A673 (cell line): Measurements from ENCODE around the gene MEF2C. TPM values are rescaled to one million over a fixed set of nuclear protein-coding genes. Genes with fewer than 3 reads are reported as not detected.

Experiments
- BruUV-seq: library from RNA; stranded (reverse); fragments of 400-500 nt; replicated peaks from 2 replicates; lab custom pipeline; 2021; lab: Mats Ljungman, UMichigan
- CTCF ChIA-PET: fragments of 300-600 bp; sonication (Branson Sonifier 250); formaldehyde crosslinking; loops from one replicate; lab custom pipeline; 2022; ENCODE audit warnings: antibody characterized with exemption; lab: Charles Lee
- POLR2A ChIA-PET: fragments of 300-600 bp; sonication (Branson Sonifier 250); formaldehyde crosslinking; loops from one replicate; lab custom pipeline; 2022; ENCODE audit warnings: antibody characterized with exemption; ENCODE audit not compliant: low non-redundant PET; lab: Charles Lee
- DNase-seq: peaks from one replicate; pipeline ENCODE4 v3.0.0-alpha.2; 2015; ENCODE audit warnings: low spot score
- H3K27ac ChIP-seq: fragments of 200-600 bp; sonication (generic); 2 replicates; pipeline ENCODE4 v1.5.1; 2016; ENCODE audit warnings: mixed run types, low read depth, mild to moderate bottlenecking, mixed read lengths, antibody characterized with exemption, low read length; ENCODE audit not compliant: poor library complexity, severe bottlenecking
- H3K27me3 ChIP-seq: fragments of 200-600 bp; sonication (generic); replicated peaks from 2 replicates; pipeline ENCODE4 v1.6.1; 2017; ENCODE audit warnings: mixed run types, low read depth, mild to moderate bottlenecking, mixed read lengths, antibody characterized with exemption, low read length; ENCODE audit not compliant: insufficient read depth, poor library complexity
- H3K36me3 ChIP-seq: fragments of 200-600 bp; sonication (generic); 2 replicates; pipeline ENCODE4 v1.6.1; 2016; ENCODE audit warnings: mixed run types, mild to moderate bottlenecking, mixed read lengths, antibody characterized with exemption, low read length; ENCODE audit not compliant: insufficient read depth, poor library complexity, severe bottlenecking
- H3K4me1 ChIP-seq: fragments of 200-600 bp; sonication (generic); 2 replicates; pipeline ENCODE4 v1.6.1; 2017; ENCODE audit warnings: mixed run types, mild to moderate bottlenecking, mixed read lengths, antibody characterized with exemption, low read length; ENCODE audit not compliant: insufficient read depth, poor library complexity, severe bottlenecking
- H3K4me3 ChIP-seq: fragments of 200-600 bp; sonication (generic); 2 replicates; pipeline ENCODE4 v1.5.1; 2016; ENCODE audit warnings: low read depth, mixed run types, mild to moderate bottlenecking, mixed read lengths, low read length; ENCODE audit not compliant: poor library complexity, severe bottlenecking
- H3K9me3 ChIP-seq: fragments of 200-600 bp; sonication (generic); 2 replicates; pipeline ENCODE4 v1.6.1; 2016; ENCODE audit warnings: mixed run types, low read depth, mild to moderate bottlenecking, mixed read lengths, antibody characterized with exemption, low read length; ENCODE audit not compliant: poor library complexity, severe bottlenecking
- CTCF ChIP-seq: fragments of 300-800, 200-600 bp; sonication (generic); conservative IDR thresholded peaks from 2 replicates; pipeline ENCODE4 v1.5.1; 2017; ENCODE audit warnings: low read depth, mild to moderate bottlenecking, antibody characterized with exemption, low read length, moderate library complexity, mixed read lengths
- EZH2 ChIP-seq: fragments of 200-600 bp; sonication (generic); IDR thresholded peaks from 2 replicates; pipeline ENCODE4 v1.6.1; 2017; ENCODE audit warnings: borderline replicate concordance, low read depth, mild to moderate bottlenecking, mixed read lengths, antibody characterized with exemption, low read length; ENCODE audit not compliant: poor library complexity, severe bottlenecking
- intact Hi-C: fragments of 100-400 bp; cut with micrococcal nuclease; formaldehyde crosslinking; loops from one replicate; pipeline ENCODE4 v1.10.0; 2022; ENCODE audit not compliant: unreplicated experiment
- total RNA-seq: library from RNA; stranded (reverse); gene quantifications from 2 replicates; pipeline ENCODE4 v1.2.3, GENCODE V29; 2021

The MEF2C gene
- total RNA-seq, 1 experiment from 2014 or later = 2.0 TPM

- POLR2A ChIA-PET = no interaction called here
Observed at GRCh38 chr5:88889189-88890069, 6.4 kb upstream of the MEF2C start.

GRCh38 chr5:88888848-88889188 is 5.8 kb upstream of the MEF2C start:
- no TSS peak for BruUV-seq
- Histone ChIP-seq H3K36me3 (no peaks in the 10 kb centered on the region), H3K4me3 (no peak overlapping the region), H3K27me3 (peaks cover 19% of the 10 kb centered on the region), H3K4me1 (peaks cover 4% of the 10 kb centered on the region), H3K9me3 (no peaks in the 10 kb centered on the region), H3K27ac (no peak overlapping the region)
- no peak for DNase-seq
- TF ChIP-seq EZH2 = no peak
- TF ChIP-seq CTCF = no peak
- ChIA-PET CTCF (no interaction called here), POLR2A (no interaction called here)
- intact Hi-C loops = loop anchor here (10.0 kb wide), 1 partner anchor 1376 kb away; no protein-coding TSS in a partner anchor

More at GRCh38 chr5:88889189-88890069, 6.4 kb upstream of the MEF2C start:
- Histone ChIP-seq H3K27me3 (peaks cover 16% of the 10 kb centered on the region), H3K27ac (no peak overlapping the region), H3K4me1 (peaks cover 2% of the 10 kb centered on the region), H3K9me3 (no peaks in the 10 kb centered on the region), H3K36me3 (no peaks in the 10 kb centered on the region), H3K4me3 (peak overlapping the region; percentile 38)
- TF ChIP-seq EZH2 (no peak), CTCF (no peak)
- no TSS peak for BruUV-seq
- intact Hi-C loops = loop anchor here (10.0 kb wide), 1 partner anchor 1375 kb away; no protein-coding TSS in a partner anchor
- DNase-seq = peak; percentile 18
- CTCF ChIA-PET = interaction anchor here (0.6 kb wide), 1 partner anchor 1547 kb away, joined by 3 read pairs; no protein-coding TSS in a partner anchor

- Histone ChIP-seq H3K4me1 (peaks cover 4% of the 10 kb centered on the region), H3K27ac (no peak overlapping the region), H3K36me3 (no peaks in the 10 kb centered on the region), H3K9me3 (no peaks in the 10 kb centered on the region), H3K4me3 (no peak overlapping the region), H3K27me3 (peaks cover 19% of the 10 kb centered on the region)
- DNase-seq = no peak
- intact Hi-C loops = loop anchor here (10.0 kb wide), 1 partner anchor 1377 kb away; no protein-coding TSS in a partner anchor
- BruUV-seq = no TSS peak
- ChIA-PET CTCF (no interaction called here), POLR2A (no interaction called here)
- no peak for TF ChIP-seq EZH2
- no peak for TF ChIP-seq CTCF
Observed at GRCh38 chr5:88888291-88888690, 5.3 kb upstream of the MEF2C start.
